Ovary (tissue), 9 donors: ENCODE measurements around the gene ZFYVE16. TPM values are rescaled to one million over a fixed set of nuclear protein-coding genes. Genes with fewer than 3 reads are reported as not detected.
"Not testable (repeated sequence)": the region's sequence is repeated elsewhere in the genome, so short reads cannot be mapped to it uniquely, and the experiment has no call there.

ENCODE experiments used
- DNase-seq, 5 donors: peaks; one replicate each; pipeline ENCODE4 v3.0.0-alpha.2; 2019 to 2020
- H3K27ac ChIP-seq, 2 donors: fragments of 200-600 bp; one replicate each; pipeline versions ENCODE4 v1.5.1 to v1.8.0; 2019 to 2022
- H3K27me3 ChIP-seq: fragments of 200-600 bp; one replicate; pipeline ENCODE4 v1.8.0; 2022
- H3K36me3 ChIP-seq: fragments of 200-600 bp; sonication (generic); one replicate; pipeline ENCODE4 v1.5.1; 2019
- H3K4me1 ChIP-seq: one replicate; pipeline ENCODE4 v1.8.1; 2013; ENCODE audit warnings: mild to moderate bottlenecking, moderate library complexity; ENCODE audit not compliant: insufficient read depth
- H3K4me3 ChIP-seq: fragments of 200-600 bp; sonication (generic); one replicate; pipeline ENCODE4 v1.5.1; 2017
- H3K9me3 ChIP-seq, 2 donors: fragments of 200-600 bp in 1 of 2; sonication (generic) in 1 of 2; one replicate each; pipeline versions ENCODE4 v1.5.1 to v1.8.1; 2013 to 2019; ENCODE audit warnings: mild to moderate bottlenecking in 1 of 2, moderate library complexity in 1 of 2
- CTCF ChIP-seq, 3 donors: fragments of 450-650 bp in 2 of 3; fragments of 200-600 bp in 1 of 3; IDR thresholded peaks; one replicate each; pipeline versions ENCODE4 v1.5.1 to v1.8.0; 2016 to 2022; ENCODE audit warnings: antibody characterized with exemption in 3 of 3, mild to moderate bottlenecking in 1 of 3
- EP300 ChIP-seq: sonication (generic); formaldehyde crosslinking; IDR thresholded peaks from one replicate; pipeline ENCODE4 v1.6.1; 2017; ENCODE audit warnings: antibody characterized with exemption
- POLR2A ChIP-seq: fragments of 450-650 bp; IDR thresholded peaks from one replicate; pipeline ENCODE4 v1.6.1; 2017; ENCODE audit warnings: antibody characterized with exemption, mild to moderate bottlenecking, moderate library complexity
- WGBS, 3 donors: extraction: QIAGEN DNeasy Blood & Tissue Kit in 1 of 3; methylation state at CpG; one replicate each; pipeline versions ENCODE4 v1.1.5 to v1.1.7; 2013 to 2017; 5-methylcytosine and 5-hydroxymethylcytosine counted together
- intact Hi-C, 4 donors: fragments of 100-400 bp; cut with DNase I; formaldehyde crosslinking; loops; one replicate each; pipeline versions ENCODE4 v1.11.0 to v1.15.1; 2022 to 2023
- polyA plus RNA-seq, 2 donors: library from polyadenylated mRNA; stranded (reverse); fragments of 200-250 nt in 1 of 2; fragments of 350-450 nt in 1 of 2; fragmentation: Illumina TruSeq in 1 of 2; extraction: RNeasy Lipid Tissue Mini Kit (QIAGEN cat#74804) in 1 of 2; gene quantifications; one replicate each; pipeline ENCODE4 v1.2.3, GENCODE V29; 2013 to 2014
- total RNA-seq, 7 donors: library from RNA; depleted of rRNA in 2 of 7; stranded (reverse); fragments of >200 nt in 2 of 7; fragmentation: NEBNext Ultra II Directional in 3 of 7; extraction: Animal tissue kit (Norgen Biotek cat#: 25700) in 3 of 7; gene quantifications; one replicate each; pipeline versions ENCODE4 v1.1.0 to v1.2.4, GENCODE V29; 2016 to 2023
- donor health status: DM: no; HTN: no; CAD: no; lungs with moderate emphysema.
- donor health status: DM: no; HTN: no; CAD: no.
- donor health status: Bipolar disorder and iron deficiency.
- donor health status: DM: yes; HTN: yes; CAD: no.
- donor health status: DM: no; HTN: no; CAD: no.
- donor health status: DM: yes; HTN: yes; CAD: no.

The ZFYVE16 gene
- total and polyA plus RNA-seq, 9 donors, result 17.0 to 59.0 (median 45.9) TPM

- WGBS, 3 donors, result 94 to 98% (median 98%) methylated on average over 4 of the region's 4 CpGs
- no peak for TF ChIP-seq CTCF (IDR thresholded peaks at IDR 0.05)
- no peak for TF ChIP-seq POLR2A
- TF ChIP-seq EP300, result no peak
- Histone ChIP-seq H3K4me3 (no peak overlapping the region), H3K4me1 (no peaks in the 10 kb centered on the region), H3K36me3 (no peaks in the 10 kb centered on the region), H3K27ac (no peak overlapping the region), H3K9me3 (no peaks in the 10 kb centered on the region), H3K27me3 (no peaks in the 10 kb centered on the region)
- no peak for DNase-seq
- intact Hi-C loops, result no loop called here
Observed at GRCh38 chr5:80463269-80463668, 55.4 kb downstream of the ZFYVE16 start.

GRCh38 chr5:80466669-80467485 is 59.0 kb downstream of the ZFYVE16 start:
- Histone ChIP-seq H3K27ac (no peak overlapping the region), H3K9me3 (peaks cover 0 to 4% of the 10 kb centered on the region in 2 donors), H3K4me3 (no peak overlapping the region), H3K4me1 (no peaks in the 10 kb centered on the region), H3K36me3 (no peaks in the 10 kb centered on the region), H3K27me3 (no peaks in the 10 kb centered on the region)
- DNase-seq, result no peak
- intact Hi-C loops, result no loop called here
- TF ChIP-seq CTCF (IDR thresholded peaks at IDR 0.05) (no peak), POLR2A (no peak), EP300 (no peak)
- 70 to 83% (median 72%) methylated on average over 4 of the region's 4 CpGs for WGBS, 3 donors

- intact Hi-C loops, result no loop called here
- H3K36me3 ChIP-seq, result no peaks in the 10 kb centered on the region
- H3K4me3 ChIP-seq, result no peak overlapping the region
- peaks cover 0 to 4% of the 10 kb centered on the region in 2 donors for H3K9me3 ChIP-seq
- H3K27me3 ChIP-seq, result no peaks in the 10 kb centered on the region
- no peak for DNase-seq
- no peak for TF ChIP-seq CTCF (IDR thresholded peaks at IDR 0.05)
- no peak for TF ChIP-seq EP300
- no peak for TF ChIP-seq POLR2A
- H3K27ac ChIP-seq, result no peak overlapping the region
- WGBS, 3 donors, result 95 to 99% (median 98%) methylated on average over 1 of the region's 1 CpG
- no peaks in the 10 kb centered on the region for H3K4me1 ChIP-seq
Observed at GRCh38 chr5:80468131-80468530, 60.3 kb downstream of the ZFYVE16 start.

GRCh38 chr5:80470631-80471030 is 62.8 kb downstream of the ZFYVE16 start:
- DNase-seq, H3K4me3 ChIP-seq, H3K27ac ChIP-seq, H3K27me3 ChIP-seq, H3K36me3 ChIP-seq, intact Hi-C loops, H3K4me1 ChIP-seq, H3K9me3 ChIP-seq: not testable (repeated sequence)
- 97 to 100% (median 100%) methylated on average over 2 of the region's 2 CpGs for WGBS, 3 donors

GRCh38 chr5:80474929-80475328 is 67.1 kb downstream of the ZFYVE16 start:
- no peaks in the 10 kb centered on the region for H3K27me3 ChIP-seq
- intact Hi-C loops, result no loop called here
- no peak for TF ChIP-seq EP300
- no peak for DNase-seq
- no peak overlapping the region for H3K27ac ChIP-seq
- no peaks in the 10 kb centered on the region for H3K36me3 ChIP-seq
- 95 to 99% (median 99%) methylated on average over 2 of the region's 2 CpGs for WGBS, 3 donors
- no peaks in the 10 kb centered on the region for H3K4me1 ChIP-seq
- H3K9me3 ChIP-seq, result peaks cover 0 to 4% of the 10 kb centered on the region in 2 donors
- no peak overlapping the region for H3K4me3 ChIP-seq
